HG03521 (cell line): ENCODE measurements around the gene HECW1.
"Not testable (repeated sequence)": the region's sequence is repeated elsewhere in the genome, so short reads cannot be mapped to it uniquely, and the experiment has no call there.

Experiments used
- ATAC-seq: cut with Tn5 transposase; IDR thresholded peaks from one replicate; pipeline ENCODE4 v1.9.1; 2021; ENCODE audit warnings: mild to moderate bottlenecking, moderate library complexity; ENCODE audit not compliant: unreplicated experiment

HECW1 gene

DNA sequence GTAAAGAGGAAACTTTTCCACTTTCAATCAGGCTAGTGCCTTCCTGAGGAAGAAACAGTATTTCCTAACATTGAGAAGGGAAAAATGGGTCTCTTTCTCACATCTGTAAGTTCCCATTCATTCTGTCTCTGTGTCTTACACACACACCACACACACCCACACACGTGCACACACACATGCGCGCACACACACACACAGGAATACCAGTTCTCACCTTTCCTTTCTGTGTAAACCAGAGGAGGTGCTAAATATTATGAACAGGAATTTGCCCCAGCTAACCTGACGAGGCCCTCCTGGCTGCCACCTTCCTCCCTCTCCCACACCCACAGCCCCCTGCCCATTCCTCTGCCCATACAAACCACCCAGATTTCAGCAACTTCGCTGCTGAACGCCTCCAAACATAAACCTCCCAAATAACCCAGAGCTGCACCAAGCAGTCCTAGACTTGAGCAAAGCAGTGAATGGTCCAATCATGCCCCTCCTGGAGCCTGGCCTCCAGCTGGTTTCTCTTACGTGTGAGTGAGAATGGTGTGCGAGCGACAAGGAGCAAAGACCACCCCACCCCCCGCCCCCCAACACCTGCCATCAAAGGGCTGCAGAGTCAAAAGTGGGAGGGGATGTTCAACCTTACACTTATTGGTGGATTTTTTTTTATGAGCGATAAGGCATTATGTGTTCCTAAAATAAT is 190.5 kb downstream of the HECW1 start:
- no peak for ATAC-seq

DNA sequence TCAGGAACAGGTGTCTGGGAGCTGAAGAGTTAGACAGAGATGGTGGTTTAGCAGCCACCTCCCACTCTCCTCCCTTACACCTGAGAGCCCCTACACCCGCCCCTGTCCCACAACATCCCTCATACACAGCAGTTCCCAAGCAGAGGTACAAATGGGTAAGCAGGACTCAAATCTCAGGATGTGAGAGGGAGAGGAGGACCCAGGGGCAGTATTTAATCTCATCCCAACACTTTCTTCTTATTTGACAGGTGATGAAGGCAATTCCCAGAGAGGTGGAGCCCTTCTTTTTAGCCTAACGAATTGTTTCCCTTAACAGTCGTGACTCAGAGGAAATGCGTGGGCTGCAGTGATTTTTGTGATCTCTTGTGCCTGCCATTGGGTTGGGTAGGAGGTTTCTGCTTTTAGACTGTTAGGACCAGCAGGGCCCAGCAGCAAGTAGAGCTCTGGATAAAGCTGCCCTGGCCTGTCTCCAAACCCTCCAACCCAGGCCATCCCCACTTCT is 191.3 kb downstream of the HECW1 start:
- no peak for ATAC-seq

DNA sequence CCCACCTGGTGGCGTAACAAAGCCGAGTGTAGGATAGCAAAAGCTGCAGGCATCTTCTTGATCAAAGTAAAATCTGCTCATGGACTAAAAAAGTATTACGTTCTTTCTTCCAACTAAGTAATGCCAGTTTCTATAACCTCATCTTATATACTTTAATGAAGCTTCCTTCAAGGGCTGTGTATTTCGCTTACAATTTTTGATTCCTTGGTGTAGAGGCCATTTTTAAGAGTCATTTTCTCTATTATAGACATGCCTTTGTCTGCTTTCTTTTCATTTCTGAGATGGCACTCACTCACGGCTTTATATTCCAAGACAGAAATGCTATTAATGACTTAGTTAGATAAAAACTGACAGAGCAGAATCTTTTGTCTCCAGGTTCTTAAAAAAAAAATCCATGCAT is 194.0 kb downstream of the HECW1 start:
- ATAC-seq = no peak

DNA sequence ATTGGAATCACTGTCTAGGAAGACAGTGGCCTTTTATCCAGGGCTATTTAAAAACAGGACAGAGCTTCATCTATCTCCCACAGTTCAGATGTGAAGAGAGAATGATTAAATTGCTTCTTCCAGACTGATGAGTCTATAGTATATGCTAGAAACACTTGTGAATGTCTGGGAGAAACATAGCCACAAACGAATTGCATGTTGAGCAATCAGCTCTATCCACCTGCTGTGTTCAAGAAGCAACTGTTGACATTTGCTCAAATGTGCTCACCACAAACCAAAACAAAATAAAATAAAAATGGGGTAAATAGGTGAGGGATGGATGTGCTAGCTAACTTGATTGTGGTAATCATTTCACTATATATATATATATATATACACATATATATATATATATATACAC is 195.1 kb downstream of the HECW1 start:
- no peak for ATAC-seq

DNA sequence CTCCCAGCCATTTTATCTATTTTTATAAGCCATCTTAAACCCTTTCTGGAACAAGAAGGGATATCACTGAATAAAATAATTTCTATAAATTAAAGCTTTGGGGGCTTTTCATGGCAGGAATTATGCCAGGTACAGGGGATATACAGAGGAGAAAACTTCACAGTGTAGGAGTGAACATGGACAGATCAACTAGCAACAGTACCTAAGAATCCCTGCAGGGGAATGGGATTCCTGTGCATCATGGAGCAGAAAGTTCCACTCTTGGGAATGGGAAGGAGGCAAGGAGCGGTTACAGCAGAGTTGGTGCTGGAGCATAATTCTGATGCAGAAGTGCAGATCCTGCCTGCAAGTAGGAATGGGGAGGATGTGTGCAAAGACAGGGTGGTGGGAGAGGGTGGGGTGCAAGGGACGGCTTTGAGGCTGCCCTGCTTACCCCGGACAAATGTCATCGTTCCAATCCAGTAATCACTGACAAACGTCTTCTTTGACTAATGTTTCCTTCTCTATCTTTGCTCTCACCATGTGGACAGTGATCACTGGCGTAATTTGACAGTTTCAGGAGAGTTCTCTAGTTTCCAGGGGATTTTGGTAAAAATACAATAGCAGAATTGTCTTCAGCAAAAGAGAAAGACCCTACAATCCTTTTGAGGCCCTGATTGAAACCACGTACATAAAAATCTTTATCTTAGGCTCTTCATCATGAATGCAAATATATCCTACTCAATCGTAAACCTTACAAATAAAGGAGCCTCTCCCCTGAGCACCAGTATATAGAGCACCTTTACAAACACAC is 196.7 kb downstream of the HECW1 start:
- ATAC-seq = no peak

DNA sequence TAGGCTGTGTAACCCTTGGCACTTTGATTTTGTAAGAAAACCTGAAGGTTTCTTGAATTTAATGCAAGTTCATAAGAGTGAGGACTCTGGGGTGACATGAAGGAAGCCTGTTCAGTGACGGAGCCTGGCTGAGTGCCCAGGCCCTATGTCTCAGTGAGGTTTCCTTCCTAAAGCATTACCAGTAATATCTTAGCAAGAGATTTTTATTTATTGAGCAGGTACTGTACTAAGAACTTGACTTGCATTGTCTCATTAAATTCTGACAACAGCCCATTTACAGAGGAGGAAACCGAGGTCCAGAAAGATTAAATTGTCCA is 197.2 kb downstream of the HECW1 start:
- no peak for ATAC-seq

DNA sequence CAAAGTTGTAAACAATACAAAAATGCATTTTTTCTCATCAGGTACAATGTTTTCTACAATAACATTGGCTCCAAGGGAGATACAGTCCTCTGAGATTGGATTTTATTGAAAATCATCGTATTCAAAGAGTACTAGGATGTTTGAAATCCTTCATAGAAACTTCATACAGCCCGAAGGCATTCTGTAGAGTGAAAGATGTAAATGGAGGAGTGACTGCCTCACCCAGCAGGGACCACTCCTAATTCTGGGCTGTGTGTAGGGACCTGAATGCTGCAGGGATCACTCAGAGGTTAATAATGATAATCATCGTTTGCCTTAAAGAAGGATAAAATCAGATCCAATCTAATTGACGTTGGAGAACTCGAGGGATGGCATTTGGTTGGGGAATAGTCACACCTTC is 198.6 kb downstream of the HECW1 start:
- no peak for ATAC-seq

DNA sequence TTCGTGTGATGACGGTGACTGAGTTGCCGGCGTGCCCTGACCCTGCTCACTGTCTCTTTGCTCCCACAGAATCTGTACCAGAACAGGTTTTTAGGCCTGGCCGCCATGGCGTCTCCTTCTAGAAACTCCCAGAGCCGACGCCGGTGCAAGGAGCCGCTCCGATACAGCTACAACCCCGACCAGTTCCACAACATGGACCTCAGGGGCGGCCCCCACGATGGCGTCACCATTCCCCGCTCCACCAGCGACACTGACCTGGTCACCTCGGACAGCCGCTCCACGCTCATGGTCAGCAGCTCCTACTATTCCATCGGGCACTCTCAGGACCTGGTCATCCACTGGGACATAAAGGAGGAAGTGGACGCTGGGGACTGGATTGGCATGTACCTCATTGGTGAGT is 199.2 kb downstream of the HECW1 start:
- no peak for ATAC-seq

DNA sequence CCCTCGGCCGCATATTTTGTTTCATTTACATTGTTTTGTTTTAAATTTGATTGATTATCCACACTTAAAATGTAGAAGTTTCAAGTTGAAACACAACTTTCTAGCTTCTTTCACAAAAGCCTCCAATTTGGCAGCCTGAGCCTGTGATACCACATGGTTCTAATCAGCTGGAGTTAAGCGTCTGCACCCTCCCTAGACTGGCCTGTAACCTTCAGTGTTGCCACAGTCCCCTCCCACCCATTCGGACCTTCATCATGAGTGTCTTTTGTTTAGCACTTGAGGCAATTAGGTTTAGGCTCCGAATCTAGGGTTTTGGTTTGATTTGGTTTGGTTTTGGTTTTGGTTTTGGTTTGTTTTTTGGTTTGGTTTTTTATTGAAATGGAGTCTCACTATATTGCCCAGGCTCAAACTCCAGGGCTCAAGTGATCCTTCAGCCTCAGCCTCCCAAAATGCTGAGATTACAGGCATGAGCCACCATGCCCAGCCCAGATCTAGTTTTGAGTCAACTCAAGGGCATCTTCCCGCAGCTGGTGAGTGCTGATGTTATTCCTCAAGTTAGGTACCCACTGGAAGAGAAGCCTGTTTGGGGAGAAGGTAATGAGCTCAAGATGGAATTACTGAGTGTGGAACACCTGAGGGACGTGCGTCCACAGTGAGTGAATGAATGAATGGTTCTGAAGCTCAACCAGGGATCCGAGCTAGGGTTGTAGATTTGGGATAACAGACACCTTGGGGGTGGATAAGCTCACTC is 201.4 kb downstream of the HECW1 start:
- ATAC-seq = no peak

DNA sequence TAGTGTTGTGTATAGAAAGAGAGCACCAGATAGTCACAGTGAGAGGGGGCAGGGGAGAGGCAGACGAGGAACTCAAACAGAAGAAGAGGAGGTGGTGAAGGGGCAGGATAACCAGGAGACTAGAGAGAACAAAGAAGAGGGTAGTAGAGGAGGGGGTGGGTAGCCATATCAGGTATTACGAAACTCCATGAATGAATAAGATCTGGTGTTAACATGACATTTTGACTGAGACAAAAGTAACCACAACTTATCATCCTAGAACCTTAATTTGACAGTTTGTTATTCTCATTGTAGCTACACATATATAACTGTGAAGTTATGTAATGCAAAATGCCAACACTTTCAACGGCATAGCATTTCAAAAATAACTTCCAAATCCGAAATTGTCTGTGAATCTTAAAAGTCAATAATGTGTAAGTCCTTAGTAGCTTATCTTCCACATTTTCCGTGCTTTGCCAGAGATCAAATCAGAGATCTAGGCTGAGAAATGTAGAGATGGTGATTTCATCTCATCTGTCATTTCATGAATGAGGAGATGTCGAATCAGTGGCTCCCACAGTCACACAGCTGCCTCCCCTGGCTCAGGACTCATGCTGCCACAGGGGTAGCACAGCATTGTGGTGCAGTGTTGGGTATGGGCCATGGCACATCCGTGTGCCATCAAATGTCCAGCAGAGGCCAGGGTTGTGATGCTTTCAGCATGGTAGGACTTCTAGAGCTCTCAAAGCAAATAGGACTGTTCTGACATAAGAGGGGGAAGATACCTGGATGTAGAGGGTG is 202.1 kb downstream of the HECW1 start:
- ATAC-seq = no peak

DNA sequence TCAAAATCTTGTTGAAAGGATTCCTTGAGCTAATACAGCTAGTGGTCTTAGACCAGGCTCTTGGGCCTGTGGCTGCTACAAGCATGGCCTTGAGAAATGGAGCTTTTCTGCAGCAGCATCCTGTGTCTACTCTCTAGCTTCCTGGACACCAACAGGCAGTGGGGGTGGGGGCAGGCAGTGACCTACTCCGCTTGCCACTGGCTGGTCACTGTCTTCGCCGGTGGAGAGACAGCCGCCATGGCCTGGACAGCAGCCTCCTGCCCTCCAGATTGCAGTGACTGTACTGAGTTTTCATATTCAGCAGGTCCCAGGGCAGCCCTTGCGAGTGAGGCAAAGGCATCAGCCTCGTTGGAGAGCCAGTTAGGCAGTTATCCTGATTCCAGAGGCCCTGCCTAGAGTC is 204.6 kb downstream of the HECW1 start:
- ATAC-seq = no peak

DNA sequence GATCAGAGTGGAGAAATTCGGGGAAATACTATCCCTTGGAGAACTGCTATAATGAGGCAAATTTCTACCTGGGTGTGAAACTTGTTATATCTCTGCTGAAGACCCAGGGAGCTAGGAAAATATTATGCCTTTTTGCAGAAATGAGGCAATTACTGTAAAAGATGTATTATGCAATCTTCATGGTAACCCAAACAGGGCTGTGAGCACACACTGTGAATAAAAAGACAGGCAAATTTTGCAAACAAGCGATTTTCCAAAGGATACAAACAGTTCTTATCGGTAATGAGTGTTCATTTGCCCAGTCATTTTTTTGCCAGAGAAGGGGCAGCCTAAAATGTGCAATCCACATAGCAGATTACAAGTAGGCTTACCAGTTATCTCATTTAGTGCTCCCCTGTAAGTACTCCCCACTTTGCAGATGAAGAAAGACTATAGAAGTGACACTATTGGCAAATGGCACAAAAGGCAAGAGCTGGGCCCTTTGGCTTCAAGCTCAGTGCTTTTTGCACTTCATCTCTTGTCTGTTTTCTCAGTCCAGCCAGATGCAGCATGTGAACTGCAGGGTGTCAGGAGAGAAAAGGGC is 205.8 kb downstream of the HECW1 start:
- ATAC-seq = no peak

DNA sequence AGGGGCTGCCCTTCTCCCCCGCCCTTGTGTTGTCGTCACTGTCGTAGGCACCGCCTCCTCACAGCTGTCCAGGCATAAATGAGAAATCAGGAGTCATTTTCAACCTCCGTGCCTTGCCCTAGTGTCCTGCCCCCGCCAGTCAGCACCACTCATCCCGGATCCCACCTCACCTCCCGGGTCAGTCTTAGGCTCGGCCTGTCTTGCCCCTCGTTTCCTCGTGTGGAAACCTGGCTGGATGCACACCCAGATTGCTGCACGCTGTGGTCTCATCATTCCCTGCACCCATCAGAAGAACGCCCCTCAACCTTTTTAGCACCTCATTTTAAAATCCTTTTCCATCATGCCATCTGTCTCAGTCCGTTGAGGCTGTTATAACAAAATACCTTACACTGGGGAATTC is 213.1 kb downstream of the HECW1 start:
- no peak for ATAC-seq

DNA sequence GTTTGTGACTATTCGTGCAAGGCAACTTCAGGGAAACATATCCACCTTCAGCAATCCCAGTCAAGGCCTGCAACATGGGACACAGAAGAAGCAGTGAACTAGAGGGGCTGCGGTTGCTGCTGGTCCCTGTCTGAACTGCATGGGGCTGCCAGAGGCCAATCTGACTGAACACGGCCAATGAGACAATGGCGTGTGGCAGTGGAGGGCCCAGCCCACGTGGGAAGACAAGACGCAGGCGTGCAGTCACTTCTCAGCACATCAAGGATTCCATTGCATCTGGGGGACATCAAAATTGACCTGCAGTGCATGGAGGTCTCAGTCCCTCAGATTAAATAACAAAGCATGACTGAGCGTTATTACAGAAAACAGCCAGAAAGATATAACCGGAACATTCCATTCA is 215.9 kb downstream of the HECW1 start:
- ATAC-seq = no peak

DNA sequence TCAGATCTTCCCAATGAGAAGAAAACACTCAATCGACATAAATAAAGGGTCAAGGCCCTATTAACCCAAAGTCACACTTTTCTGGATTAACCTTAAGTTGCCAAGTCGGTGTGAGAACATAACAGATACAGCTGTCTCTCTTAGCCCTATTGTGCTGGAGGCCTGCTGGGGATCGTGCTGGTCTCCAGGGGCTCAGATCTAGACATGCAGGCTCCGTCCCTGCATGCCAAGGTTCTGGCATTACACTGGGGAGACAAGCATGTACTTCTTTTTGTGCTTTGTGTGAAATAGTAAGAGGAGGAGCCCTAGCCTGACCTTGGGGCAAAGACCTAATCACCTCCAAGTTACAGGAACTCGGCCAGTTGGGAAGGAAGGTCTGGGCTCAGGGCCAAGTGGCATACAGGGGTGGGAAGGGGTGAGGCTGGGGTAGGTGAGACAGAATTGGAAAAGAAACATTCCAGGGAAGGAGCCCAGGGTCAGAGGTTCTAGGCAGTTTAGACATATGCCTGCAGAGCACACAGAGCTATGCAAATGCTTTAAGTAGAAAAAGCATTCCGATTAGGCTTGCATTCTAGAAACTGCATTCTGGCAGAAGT is 216.4 kb downstream of the HECW1 start:
- ATAC-seq = no peak

DNA sequence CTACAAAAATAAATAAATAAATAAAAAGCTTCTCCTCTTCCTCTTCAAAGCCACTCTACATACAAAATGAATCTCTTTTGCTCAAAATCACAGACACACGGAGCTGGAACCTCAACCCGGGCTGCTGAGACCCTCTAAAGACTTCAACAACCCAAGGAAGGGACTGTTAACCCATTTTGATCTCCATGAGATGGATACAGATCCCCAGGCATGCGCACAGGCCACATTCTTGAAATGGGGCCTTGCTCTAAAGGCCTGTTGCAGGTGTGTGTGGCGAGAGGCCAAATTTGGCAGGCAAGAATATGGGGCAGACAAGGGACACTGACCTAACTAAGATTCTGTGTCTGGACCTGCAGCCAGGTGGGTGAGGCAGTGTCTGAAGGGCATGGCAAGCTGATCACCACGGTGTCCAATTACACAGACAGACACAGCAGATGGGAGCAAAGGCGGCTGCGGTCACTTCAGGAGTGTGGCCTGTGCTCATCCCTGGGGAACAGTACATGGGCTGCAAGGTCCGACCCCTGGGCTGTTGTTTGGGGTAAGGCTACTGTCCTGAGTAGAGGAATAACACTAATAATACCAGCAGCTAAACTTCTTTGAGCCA is 219.8 kb downstream of the HECW1 start:
- ATAC-seq = no peak

DNA sequence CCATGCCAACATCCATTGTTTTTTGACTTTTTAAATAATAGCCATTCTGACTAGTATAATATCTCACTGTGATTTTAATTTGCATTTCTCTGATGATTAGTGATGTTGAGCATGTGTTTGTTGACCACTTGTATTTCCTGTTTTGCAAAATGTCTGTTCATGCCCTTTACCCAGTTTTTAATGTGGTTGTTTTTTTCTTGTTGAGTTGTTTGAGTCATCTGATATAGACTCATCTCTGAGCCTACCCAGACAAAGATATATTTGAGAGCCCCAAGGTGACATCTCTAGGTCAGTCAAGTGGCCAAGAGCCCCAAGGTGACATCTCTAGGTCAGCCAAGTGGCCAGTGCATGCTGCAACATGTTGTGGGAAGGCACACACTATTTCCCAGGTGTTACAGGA is 224.7 kb downstream of the HECW1 start:
- no peak for ATAC-seq

DNA sequence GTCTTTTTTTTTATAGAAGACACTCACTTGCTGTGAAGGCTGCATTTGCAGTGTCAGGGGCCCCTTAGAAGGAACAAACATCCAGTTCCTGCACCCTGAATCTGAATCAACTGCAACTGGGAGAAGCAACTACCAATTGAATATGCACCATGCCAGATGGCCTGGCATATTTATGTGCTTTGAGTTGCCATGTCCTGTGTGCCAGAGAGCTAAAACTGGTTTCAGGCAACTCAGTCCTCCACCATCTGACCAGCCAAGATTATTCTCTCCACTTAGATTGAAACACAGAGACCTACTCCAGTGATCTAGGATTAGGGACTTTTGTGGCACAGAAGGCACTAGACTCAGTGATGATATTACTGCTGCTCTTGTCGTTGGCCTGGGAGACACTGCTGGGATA is 225.4 kb downstream of the HECW1 start:
- no peak for ATAC-seq

DNA sequence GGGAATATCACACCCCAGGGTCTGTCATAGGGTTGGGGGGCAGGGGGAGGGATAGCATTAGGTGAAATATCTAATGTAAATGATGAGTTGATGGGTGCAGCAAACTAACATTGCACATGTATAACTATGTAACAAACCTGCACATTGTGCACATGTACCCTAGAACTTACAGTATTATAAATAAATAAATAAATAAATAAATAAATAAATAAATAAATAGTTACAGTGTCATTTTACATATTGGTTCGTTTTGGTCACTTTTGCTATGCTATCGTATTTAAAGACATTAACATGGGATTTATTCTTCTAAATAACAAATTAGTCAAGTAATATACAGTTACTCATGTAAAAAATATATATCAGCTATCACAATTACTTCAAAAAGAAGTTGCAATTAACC is 228.7 kb downstream of the HECW1 start:
- no peak for ATAC-seq

DNA sequence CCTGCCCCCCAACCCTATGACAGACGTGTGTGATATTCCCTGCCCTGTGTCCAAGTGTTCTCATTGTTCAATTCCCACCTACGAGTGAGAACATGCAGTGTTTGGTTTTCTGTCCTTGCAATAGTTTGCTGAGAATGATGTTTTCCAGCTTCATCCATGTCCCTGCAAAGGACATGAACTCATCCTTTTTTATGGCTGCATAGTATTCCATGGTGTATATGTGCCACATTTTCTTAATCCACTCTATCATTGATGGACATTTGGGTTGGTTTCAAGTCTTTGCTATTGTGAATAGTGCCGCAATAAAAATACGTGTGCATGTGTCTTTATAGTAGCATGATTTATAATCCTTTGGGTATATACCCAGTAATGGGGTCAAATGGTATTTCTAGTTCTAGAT is 231.0 kb downstream of the HECW1 start:
- not testable (repeated sequence) for ATAC-seq
